ENCODE data around the gene CNNM2.

Gene CNNM2

DNA sequence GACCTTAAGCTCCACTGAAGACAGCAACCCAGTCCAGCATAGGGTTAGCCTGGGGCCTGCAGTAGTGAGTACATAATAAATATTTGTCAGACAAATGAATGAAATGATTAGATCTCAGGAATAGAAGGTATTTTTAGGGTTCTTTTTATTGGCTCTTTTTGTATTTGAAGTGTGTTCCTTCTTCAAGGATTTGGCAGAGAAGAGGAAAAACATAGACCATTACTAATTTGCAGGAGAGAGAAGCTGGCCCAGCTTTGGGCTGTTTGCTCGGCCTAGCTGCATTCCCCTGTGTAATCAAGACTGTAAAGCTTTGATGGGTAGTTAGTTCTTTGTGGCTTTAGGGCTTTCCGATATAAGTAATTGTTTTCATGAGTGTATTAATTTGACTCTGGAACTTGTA is 64.2 kb downstream of the CNNM2 start:
- DNase-seq (ENCODE audit: low read depth in 1 of 2, low spot score in 1 of 2) = no peak
- Histone ChIP-seq H3K27me3 (ENCODE audit: insufficient read depth, poor library complexity, severe bottlenecking) (no peaks in the 10 kb centered on the region), H3K27ac (replicated peaks) (no peak overlapping the region), H3K4me3 (replicated peaks; ENCODE audit: insufficient read depth, low read length) (no peak overlapping the region)
- no peak for TF ChIP-seq POLR2AphosphoS5 (IDR thresholded peaks at IDR 0.05; ENCODE audit: low read depth)
- TF ChIP-seq SPI1 (IDR thresholded peaks at IDR 0.05; ENCODE audit: borderline replicate concordance, low read depth) = no peak
- TF ChIP-seq, protein P1, sequence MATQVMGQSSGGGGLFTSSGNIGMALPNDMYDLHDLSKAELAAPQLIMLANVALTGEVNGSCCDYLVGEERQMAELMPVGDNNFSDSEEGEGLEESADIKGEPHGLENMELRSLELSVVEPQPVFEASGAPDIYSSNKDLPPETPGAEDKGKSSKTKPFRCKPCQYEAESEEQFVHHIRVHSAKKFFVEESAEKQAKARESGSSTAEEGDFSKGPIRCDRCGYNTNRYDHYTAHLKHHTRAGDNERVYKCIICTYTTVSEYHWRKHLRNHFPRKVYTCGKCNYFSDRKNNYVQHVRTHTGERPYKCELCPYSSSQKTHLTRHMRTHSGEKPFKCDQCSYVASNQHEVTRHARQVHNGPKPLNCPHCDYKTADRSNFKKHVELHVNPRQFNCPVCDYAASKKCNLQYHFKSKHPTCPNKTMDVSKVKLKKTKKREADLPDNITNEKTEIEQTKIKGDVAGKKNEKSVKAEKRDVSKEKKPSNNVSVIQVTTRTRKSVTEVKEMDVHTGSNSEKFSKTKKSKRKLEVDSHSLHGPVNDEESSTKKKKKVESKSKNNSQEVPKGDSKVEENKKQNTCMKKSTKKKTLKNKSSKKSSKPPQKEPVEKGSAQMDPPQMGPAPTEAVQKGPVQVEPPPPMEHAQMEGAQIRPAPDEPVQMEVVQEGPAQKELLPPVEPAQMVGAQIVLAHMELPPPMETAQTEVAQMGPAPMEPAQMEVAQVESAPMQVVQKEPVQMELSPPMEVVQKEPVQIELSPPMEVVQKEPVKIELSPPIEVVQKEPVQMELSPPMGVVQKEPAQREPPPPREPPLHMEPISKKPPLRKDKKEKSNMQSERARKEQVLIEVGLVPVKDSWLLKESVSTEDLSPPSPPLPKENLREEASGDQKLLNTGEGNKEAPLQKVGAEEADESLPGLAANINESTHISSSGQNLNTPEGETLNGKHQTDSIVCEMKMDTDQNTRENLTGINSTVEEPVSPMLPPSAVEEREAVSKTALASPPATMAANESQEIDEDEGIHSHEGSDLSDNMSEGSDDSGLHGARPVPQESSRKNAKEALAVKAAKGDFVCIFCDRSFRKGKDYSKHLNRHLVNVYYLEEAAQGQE (IDR thresholded peaks at IDR 0.05; ENCODE audit: insufficient replicate concordance, low read depth) = no peak

DNA sequence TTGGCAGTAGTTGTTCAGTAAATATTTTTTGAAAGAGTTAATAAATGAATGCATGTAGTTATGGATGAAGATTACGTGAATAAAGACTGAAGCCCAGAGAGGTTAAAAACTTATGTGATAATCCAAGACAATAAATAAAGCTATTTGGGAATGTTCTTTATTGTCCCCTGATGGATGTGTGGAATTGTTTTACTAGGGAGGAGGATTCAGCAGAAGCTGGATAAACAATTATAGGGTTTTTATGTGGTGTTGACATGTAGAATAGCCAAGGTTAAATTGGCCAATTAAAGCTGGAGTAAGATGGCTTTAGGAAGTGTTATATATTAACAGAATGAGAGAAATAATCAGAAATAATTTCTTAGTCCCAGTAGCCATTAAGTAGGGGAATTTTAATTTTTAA is 66.0 kb downstream of the CNNM2 start:
- Histone ChIP-seq H3K27ac (replicated peaks) (no peak overlapping the region), H3K4me3 (replicated peaks; ENCODE audit: insufficient read depth, low read length) (no peak overlapping the region), H3K27me3 (ENCODE audit: insufficient read depth, poor library complexity, severe bottlenecking) (no peaks in the 10 kb centered on the region)
- DNase-seq (ENCODE audit: low read depth in 1 of 2, low spot score in 1 of 2) = no peak
- TF ChIP-seq SPI1 (IDR thresholded peaks at IDR 0.05; ENCODE audit: borderline replicate concordance, low read depth) (no peak), GABPA (IDR thresholded peaks at IDR 0.05; ENCODE audit: low read depth) (no peak), POLR2AphosphoS5 (IDR thresholded peaks at IDR 0.05; ENCODE audit: low read depth) (no peak)
- TF ChIP-seq, protein P2, sequence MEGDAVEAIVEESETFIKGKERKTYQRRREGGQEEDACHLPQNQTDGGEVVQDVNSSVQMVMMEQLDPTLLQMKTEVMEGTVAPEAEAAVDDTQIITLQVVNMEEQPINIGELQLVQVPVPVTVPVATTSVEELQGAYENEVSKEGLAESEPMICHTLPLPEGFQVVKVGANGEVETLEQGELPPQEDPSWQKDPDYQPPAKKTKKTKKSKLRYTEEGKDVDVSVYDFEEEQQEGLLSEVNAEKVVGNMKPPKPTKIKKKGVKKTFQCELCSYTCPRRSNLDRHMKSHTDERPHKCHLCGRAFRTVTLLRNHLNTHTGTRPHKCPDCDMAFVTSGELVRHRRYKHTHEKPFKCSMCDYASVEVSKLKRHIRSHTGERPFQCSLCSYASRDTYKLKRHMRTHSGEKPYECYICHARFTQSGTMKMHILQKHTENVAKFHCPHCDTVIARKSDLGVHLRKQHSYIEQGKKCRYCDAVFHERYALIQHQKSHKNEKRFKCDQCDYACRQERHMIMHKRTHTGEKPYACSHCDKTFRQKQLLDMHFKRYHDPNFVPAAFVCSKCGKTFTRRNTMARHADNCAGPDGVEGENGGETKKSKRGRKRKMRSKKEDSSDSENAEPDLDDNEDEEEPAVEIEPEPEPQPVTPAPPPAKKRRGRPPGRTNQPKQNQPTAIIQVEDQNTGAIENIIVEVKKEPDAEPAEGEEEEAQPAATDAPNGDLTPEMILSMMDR (IDR thresholded peaks at IDR 0.05; ENCODE audit: insufficient read depth, low read length) = no peak
- TF ChIP-seq, protein P1 (IDR thresholded peaks at IDR 0.05; ENCODE audit: insufficient replicate concordance, low read depth) = no peak

DNA sequence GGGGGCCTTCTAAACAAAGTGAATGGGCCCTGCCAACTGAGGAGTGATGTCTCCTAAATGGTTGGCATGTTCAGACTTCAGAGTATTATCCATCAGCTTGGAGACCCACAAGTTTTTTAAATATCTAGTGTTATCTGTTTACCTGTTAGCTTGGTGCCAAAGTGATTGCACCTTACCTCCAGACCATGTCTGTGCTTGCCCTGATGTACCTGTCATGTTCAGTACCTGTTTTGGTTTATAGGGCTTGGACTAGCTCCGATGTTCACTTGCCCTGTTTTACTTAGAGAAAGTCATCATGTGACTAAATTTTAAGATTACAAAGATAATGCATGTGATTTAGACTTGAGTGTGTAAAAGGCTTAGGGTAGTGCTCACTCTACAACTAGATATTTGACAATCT is 67.7 kb downstream of the CNNM2 start:
- no peak for DNase-seq (ENCODE audit: low read depth in 1 of 2, low spot score in 1 of 2)
- Histone ChIP-seq H3K27ac (replicated peaks) (no peak overlapping the region), H3K27me3 (ENCODE audit: insufficient read depth, poor library complexity, severe bottlenecking) (no peaks in the 10 kb centered on the region), H3K4me3 (replicated peaks; ENCODE audit: insufficient read depth, low read length) (no peak overlapping the region)
- no peak for TF ChIP-seq POLR2AphosphoS5 (IDR thresholded peaks at IDR 0.05; ENCODE audit: low read depth)
- TF ChIP-seq SPI1 (IDR thresholded peaks at IDR 0.05; ENCODE audit: borderline replicate concordance, low read depth) = no peak
- TF ChIP-seq, protein P2 (IDR thresholded peaks at IDR 0.05; ENCODE audit: insufficient read depth, low read length) = no peak
- TF ChIP-seq GABPA (IDR thresholded peaks at IDR 0.05; ENCODE audit: low read depth) = no peak
- TF ChIP-seq, protein P1 (IDR thresholded peaks at IDR 0.05; ENCODE audit: insufficient replicate concordance, low read depth) = no peak
